Prostate gland (tissue), 2 donors: Measurements from ENCODE around the gene AP2A1.

Experiments used
- POLR2A ChIP-seq: fragments of 450-650 bp; IDR thresholded peaks from one replicate; pipeline ENCODE4 v1.6.1; 2016; ENCODE audit warnings: antibody characterized with exemption, mild to moderate bottlenecking
- TF ChIP-seq, protein P1 (sequence below), 4 experiments: fragments of 200-600 bp in 2 of 4; fragments of 450-650 bp in 2 of 4; sonication (generic) in 2 of 4; IDR thresholded peaks; 1 replicate in 3 of 4; 2 replicates in 1 of 4; pipeline ENCODE4 v1.5.1; 2016 to 2019; ENCODE audit warnings: antibody characterized with exemption in 4 of 4, mild to moderate bottlenecking in 2 of 4, moderate library complexity in 2 of 4

DNA sequence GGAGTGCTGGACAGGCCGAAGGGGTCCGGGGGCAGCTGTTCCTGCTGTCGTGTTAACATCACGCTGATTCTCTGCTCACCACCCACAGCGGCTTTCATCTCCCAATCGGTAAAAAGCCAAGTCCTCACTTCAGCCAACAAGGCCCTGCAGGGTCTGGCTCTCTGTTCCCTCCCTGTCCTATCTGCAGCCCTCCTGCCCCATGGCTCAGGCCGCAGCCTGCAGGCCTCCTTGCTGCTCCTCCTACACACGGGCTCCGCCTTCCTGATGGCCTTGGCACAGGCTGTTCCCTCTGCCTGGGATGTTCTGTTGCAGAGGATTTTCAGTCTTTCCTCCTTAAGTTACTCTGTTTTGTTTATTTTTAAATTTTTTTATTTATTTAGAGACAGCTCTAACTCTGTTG lies 24.1 kb downstream of the AP2A1 start:
- TF ChIP-seq, protein P1, sequence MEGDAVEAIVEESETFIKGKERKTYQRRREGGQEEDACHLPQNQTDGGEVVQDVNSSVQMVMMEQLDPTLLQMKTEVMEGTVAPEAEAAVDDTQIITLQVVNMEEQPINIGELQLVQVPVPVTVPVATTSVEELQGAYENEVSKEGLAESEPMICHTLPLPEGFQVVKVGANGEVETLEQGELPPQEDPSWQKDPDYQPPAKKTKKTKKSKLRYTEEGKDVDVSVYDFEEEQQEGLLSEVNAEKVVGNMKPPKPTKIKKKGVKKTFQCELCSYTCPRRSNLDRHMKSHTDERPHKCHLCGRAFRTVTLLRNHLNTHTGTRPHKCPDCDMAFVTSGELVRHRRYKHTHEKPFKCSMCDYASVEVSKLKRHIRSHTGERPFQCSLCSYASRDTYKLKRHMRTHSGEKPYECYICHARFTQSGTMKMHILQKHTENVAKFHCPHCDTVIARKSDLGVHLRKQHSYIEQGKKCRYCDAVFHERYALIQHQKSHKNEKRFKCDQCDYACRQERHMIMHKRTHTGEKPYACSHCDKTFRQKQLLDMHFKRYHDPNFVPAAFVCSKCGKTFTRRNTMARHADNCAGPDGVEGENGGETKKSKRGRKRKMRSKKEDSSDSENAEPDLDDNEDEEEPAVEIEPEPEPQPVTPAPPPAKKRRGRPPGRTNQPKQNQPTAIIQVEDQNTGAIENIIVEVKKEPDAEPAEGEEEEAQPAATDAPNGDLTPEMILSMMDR (IDR thresholded peaks at IDR 0.05): no peak
- no peak for TF ChIP-seq POLR2A
